ENCODE measurements around the gene RNF217.
"Not testable (repeated sequence)": the region's sequence is repeated elsewhere in the genome, so short reads cannot be mapped to it uniquely, and the experiment has no call there.

Gene RNF217, protein sequence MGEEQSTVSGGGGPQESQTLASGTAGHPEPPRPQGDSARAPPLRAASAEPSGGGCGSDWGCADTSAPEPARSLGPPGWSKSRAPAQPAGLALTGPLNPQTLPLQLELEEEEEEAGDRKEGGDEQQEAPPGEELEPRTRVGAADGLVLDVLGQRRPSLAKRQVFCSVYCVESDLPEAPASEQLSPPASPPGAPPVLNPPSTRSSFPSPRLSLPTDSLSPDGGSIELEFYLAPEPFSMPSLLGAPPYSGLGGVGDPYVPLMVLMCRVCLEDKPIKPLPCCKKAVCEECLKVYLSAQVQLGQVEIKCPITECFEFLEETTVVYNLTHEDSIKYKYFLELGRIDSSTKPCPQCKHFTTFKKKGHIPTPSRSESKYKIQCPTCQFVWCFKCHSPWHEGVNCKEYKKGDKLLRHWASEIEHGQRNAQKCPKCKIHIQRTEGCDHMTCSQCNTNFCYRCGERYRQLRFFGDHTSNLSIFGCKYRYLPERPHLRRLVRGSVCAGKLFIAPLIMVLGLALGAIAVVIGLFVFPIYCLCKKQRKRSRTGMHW

DNA sequence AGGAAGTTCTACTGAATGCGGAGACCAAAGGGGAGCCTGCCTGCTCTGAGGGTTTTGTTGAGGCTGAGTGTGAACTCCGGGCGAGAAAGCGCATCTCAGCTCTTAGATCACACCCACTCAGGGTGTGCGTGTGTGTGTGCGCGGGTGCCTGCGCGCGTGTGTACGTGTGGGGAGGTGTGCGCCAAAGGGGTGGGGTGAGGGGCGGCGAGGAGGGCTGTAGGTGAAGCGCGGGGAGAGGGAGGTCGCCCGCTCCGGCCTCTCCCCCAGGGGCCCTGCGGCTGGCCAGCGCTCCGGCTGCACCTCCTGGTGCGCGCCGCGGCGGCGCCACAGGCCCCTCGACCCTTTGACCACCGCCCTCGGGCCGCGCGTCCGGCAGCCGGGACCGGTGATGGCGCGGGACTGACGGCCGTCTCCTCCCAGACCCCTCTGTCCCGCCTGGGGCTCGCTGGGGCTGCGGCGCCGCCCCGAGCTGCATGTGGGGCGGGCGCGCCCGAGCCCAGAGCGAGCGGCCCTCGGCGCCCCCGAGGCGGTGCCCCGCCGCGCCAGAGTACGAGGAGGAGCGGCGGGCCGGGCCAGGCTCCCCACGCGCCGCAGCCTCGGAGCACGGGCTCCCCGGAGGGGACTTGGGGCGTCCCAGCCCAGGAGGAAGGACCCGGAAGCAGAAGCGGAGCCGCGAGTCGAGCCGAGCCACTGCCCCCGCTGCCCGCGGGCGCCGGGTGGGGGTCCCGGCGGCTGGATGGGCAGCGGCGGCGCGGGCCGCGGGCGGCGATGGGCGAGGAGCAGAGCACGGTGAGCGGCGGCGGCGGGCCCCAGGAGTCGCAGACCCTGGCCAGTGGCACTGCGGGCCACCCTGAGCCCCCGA, at the start of gene RNF217:
Gene RNF217, plus strand, starts transcription at position 661 of the 862 bp plus-strand sequence. Its CDS starts 108 bp downstream, at position 769.
- no peak for DNase-seq

DNA sequence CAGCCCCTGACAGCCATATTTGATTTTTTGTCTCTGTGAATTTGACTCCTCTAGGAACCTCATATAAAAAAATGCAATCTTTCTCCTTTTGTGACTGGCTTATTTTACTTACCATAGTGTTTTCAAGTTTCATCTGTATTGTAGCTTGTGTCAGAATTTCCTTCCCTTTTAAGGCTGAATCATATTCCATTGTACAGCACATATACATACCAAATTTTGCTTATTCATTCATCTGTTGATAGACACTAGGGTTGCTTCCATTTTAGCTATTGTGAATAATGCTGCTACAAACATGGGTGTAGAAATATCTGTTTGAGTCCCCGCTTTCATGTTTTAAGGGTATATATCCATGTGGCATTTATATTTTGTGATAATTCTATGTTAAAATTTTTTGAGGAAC, 49.2 kb upstream of the RNF217 start:
- DNase-seq = no peak

DNA sequence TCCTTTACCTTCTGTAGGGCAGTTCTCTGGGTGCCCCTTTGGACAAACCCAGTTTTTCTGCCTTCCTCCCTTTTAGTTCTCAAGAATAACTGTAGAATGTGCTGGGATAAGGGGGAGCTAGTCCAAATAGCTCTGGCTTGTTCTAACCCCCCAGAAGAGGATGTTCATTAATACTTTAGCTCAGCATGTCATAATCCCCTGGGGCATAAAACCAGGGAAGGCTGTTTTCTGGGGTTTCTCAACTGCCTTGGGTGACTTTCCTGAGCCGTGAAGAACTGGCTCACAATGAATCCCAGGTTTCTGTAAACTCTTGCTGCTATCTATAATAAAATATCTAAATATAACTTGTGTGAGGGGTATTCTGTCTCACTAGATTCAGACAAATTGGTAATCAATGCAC, 44.5 kb upstream of the RNF217 start:
- no peak for DNase-seq

DNA sequence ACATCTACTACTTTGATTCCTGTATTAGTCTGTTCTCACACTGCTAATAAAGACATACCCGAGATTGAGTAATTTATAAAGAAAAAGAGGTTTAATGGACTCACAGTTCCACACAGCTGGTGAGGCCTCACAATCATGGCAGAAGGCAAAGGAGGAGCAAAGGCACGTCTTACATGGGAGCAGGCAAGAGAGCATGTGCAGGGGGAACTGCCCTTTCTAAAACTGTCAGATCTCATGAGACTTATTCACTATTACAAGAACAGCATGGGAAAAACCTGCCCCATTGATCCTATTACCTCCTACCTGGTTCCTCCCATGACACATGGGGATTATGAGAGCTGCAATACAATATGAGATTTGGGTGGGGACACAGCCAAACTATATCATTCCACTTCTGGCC, 42.5 kb upstream of the RNF217 start:
- DNase-seq = not testable (repeated sequence)

DNA sequence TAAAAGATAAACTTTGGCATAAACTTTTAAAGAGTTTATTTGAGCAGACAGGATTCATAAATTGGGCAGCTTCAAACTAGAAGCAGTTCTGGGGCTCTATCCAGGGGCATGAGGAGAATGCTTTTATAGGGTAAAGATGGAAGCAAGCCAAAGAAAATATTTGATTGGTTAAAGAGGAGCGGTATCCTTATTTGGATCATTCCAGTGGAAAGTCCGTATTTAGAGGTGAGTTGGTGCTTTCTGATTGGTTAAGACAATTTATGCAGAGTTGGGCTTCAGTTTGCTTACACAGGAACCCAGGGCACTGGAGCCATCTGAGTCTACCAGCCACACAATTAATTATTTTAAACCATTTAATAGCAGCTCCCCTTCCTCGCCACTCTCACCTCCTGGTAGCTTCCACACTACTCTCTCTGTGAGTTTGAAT, 37.9 kb upstream of the RNF217 start:
- DNase-seq = no peak

DNA sequence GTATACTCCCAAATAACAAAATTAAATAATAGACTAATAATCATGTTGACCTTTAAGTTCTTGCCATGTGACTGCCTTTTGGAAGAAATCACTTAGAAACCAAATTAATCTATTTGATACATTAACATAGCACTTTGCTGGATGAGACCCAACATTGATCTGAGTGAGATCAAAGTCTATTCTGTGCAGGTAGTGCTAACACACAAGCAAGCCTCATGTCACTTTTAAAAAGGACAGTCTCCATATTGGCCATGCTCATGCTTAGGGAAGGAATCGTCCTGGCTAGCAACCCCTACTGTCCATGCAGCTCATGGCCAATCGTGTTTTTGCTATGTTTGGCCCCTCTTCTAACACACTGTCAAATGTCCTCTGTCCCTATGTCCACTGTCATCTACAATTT, 35.8 kb upstream of the RNF217 start:
- DNase-seq = no peak

DNA sequence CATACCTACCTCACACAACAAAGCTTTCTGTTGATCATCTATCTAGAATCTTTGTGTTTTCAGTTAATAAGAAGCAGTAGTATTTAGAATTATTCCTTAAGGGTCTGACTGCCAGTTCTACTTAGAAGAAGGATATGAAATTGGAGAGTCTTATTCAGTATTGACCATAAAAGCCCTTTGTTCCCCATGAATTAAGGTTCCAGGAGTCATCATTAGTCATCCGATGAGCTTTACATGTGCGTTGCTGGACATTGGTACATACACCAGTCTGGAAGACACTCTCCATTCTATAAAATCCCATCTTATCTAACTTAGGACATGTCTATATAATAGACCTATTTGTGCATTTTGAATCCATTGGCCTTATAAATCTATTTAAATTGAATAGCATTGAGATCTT, 34.4 kb upstream of the RNF217 start:
- no peak for DNase-seq

DNA sequence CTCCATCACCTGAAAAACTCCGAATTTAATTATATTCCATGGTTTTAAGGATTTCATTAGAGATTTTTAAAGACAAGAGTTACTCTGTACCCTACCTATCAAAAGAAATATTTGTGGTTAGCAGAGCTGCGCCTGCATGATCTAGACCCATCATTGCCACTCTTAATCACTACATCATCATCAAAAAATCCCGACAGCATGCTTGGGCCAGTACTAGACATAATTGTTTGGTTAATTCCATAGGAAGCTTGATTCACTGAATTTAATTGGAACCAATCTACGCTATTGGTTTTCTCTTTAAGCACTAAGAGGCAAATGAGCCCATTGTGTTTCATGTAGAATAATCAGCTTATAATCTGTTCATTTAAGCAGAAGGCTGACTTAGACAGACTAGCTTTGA, 33.4 kb upstream of the RNF217 start:
- DNase-seq = no peak

DNA sequence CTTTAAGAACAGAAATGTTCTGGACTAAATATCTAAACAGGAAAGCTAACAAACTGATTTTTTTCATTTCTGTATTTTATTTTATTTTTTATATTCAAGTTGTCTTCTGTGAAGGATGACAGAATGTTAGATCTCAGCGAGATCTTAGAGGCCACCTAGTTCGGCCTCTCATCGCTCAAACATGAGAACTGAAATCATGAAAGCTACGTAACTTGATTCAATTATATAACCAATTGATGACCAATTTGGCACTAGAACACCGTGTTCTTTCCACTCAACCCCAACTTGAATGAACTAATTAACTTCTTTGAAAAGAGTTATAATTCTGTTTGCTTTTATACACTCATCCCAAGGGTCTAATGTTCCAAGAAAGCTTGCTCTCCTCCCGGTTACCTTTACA, 24.6 kb upstream of the RNF217 start:
- no peak for DNase-seq

DNA sequence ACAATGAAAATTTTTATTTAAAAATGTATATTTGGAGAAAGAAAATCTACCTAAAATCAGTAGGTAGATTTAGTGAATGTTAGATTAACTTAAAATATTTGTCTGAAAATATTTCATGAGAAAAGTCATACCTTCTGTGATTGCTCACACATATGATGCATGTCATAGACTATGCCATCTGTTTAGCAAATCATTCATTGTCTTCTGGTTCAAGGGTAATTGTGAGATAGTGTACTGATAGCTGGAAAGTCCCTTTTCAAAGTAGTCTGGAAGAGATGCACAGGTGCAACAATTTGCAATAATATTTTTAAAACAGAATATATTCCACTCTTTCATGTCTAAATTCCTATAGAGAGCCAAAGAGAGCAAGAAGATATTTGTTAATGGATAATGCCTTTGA, 21.0 kb upstream of the RNF217 start:
- no peak for DNase-seq

DNA sequence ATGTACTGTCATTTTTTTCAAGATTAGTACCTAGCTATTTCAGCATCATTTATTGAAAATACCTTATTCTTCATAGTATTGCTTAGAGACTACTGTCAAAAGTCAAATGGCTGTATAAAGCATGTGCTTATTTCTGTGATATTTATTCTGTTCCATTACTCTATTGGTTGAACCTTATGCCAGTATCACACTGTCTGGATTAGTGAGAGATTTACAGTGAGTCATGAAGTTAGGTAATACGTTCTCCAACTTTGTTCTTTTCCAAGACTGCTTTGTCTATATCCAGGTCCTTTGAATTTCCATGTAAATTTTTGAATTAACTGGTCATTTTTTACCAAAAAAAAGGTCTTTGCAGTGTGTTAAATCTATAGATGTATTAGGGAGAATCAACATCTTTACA, 18.6 kb upstream of the RNF217 start:
- DNase-seq = no peak

DNA sequence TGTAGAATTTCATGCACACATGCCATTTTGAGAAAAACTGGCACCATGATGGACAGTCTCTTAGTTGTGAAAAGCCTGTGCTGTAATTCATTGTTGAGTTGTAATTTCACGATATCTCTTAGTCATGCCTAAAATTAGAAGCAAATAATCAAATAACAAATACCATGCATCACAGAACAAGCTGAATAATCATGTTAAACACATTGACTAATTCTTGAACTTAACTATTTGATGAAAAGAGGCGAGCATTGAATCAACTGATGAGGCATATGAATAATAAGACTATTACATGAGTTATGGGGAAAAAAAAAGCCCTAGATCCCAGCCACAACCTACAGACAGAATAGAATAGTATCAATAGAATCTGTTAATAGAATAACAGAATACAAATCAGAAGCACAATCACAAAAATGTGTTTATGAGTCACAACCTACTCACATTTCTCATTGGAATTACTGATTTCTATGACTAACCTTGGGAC, 14.2 kb upstream of the RNF217 start:
- DNase-seq = no peak

DNA sequence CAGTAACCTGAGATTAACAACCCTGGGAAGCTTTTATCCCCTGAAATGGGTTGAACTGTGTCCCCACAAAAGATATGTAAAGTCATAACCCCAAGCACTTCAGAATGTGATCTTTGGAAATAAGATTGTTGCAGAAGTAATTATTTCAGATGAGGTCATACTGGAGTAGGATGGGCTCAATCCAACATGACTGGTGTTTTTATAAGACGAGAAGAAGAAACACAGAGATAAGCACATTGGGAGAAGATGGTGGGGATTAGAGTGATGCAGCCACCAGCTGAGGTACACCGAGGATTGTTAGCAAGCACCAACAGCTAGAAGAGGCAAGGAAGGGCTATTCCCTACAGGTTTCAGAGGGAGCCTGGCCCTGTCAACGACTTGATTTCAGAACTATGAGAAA, 12.5 kb upstream of the RNF217 start:
- no peak for DNase-seq

DNA sequence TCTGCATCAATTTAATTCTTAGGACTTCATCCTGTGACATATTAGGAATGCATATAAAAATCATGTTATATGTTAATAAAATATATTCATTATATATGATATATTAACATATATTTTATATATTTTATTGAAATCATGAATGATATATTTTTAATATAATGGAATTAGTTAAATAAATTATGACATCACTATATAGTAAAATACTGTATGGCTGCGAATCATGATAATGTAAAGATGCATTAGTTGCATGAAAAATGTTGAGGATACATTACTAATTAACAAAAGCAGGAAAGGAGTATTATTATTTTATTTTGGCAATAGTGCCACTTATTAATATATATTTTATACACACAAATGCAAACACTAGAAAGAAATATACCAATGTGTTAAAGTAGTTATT, 8.4 kb upstream of the RNF217 start:
- DNase-seq = no peak

DNA sequence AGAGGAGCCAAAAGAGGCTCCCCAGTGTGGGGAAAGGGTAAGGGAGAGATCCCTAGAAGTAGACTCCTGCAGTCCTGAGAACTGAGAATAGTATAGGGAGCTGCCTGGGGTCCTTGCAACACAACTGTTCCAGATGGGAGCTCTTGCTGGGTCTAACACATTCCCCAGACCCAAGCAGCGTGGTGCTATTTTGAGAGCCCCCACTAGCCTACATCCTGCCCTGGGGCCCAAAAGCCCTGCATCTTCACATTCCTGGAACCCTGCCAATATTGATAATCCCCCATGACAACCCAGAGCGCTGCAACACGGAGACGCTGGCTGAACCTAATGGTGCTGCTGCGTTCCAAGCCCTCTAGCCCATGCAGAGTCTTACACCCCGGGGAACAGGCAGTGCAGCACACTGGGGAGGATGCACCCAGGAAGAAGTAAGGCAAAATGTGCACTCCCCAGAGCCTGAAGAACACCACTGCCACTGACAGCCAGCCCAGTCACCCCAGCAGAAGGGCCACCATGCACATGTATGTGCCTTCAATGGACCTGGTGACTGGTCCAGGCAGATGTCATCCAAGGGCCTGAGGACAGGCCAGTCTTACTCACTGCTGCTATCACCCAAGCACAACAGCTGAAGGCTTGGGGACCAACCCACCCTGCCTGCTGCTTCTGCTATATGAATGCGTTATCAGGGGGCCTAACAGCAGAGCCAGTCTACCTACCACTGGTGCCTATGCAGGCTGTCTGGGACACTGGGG, 7.0 kb upstream of the RNF217 start:
- DNase-seq = no peak

DNA sequence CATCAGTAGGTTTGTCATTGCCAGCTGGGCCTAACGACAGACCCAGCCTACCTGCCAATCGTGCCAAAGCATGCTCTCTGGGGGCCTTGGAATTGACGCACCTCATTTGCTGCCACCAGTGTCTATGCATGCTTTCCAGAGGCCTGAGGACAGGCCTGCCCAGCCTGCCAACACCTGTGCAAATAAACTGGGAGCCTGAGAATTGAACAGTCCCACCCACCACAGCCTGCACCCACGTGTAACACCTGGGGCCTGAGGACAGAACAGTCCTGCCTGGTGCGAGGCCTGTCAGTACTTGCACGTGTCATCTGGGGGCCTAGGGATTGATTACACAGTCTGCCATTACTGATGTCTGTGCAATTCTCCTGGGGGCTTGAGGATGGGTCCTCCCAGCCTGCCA, 6.2 kb upstream of the RNF217 start:
- no peak for DNase-seq

DNA sequence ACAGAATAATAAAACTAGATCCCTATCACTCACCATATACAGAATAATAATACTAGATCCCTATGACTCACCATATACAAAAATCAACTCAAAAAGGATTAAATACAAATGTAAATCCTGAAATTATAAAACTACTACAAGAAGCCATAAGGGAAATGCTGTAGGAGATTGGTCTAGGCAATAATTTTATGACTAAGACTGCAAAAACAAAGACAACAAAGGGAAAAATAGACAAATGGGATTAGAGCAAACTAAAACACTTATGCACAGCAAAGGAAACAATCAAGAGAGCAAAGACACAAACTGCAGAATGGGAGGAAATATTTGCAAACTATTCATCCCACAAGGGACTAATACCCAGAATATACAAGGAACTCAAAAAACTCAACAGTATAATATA, 4.1 kb upstream of the RNF217 start:
- no peak for DNase-seq

DNA sequence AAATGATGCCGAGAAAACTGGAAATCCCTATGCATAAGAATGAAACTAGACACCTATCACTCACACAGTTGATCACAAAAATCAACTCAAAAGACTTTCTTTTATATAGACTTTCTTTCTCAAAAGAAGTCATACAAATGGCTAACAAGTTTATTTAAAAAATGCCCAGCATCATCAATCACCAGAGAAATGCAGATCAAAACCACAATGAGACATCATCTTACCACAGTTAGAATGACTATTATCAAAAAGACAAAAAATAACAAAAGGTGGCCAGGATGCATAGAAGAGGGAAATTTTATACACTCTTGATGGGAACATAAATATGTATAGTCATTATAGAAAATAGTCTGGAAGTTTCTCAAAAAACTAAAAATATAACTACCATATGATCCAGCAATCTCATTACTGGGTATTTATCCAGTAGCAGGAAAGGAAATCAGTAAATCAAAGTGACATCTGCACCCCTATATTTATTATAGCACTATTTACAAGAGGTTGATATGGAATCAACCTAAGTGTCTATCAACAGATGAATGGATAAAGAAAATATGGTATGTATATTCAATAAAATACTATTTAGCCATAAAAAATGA, 3.4 kb upstream of the RNF217 start:
- no peak for DNase-seq

DNA sequence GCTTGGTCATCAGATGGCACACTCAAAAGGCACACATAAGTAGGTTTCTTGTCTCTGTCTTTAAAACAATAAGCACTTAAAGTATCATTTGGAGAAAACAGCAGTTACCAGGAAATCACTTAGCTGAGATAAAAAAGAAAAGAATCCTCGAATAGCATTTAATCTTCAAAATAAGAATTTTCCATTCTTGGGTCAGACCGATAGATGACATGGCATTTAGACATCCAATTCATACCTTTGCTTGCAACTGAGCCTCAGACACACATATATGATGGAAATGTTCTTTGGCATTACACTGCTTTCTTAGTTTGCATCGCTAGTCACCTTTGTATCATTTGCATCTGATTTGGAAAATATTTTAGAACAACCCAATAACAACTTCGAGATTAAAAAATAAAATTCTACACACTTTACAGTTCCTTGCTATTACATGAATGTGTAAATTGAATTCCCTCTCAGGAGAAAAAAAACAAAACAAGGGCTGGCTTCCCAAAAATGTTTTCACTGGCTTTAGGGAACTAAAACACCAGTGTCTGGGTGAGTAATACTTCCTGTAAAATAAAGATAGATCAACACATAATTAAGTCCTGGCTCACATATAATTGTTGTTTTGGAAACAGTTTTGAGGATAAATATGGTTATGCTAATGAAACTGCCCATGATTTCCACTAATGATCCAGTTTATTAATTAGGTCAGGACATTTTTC, 1.3 kb upstream of the RNF217 start:
- no peak for DNase-seq

DNA sequence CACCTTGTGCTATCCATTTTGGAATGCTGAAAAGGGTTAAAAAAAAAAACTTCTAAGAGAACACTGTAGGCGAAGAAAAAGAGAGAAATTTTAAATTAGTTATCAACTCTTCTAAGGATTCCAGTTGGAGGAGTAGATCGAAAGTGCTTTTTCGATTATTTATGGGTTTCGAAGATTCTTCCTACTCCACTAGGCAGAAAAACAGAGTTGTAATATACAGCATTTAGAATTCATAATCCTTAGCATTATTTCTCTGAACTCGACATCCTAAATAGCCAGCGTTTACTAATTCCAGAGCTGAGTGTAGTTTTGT, 817 bp upstream of the RNF217 start:
- no peak for DNase-seq

DNA sequence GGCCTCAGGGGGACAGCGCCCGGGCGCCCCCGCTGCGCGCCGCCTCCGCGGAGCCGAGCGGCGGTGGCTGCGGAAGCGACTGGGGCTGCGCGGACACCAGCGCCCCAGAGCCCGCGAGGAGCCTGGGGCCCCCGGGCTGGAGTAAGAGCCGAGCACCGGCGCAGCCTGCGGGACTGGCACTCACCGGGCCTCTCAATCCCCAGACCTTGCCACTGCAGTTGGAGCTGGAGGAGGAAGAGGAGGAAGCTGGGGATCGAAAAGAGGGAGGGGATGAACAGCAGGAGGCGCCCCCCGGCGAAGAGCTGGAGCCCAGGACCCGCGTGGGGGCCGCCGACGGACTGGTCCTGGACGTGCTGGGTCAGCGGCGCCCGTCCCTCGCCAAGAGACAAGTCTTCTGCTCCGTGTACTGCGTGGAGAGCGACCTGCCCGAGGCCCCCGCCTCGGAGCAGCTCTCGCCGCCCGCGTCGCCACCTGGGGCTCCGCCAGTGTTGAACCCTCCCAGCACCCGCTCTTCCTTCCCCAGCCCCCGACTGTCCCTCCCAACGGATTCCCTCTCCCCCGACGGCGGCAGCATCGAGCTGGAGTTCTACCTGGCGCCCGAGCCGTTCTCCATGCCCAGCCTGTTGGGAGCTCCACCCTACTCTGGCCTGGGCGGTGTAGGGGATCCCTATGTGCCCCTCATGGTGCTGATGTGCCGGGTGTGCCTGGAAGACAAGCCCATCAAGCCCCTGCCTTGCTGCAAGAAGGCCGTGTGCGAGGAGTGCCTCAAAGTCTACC, 590 bp downstream of the RNF217 start:
- no peak for DNase-seq

Measured in CD4-positive, alpha-beta T cell treated with Interleukin-21 for 1 hour (primary cell).